GM21786 (cell line): ENCODE measurements around the gene PLEKHG4.

Source experiments
- ATAC-seq: cut with Tn5 transposase; IDR thresholded peaks from one replicate; pipeline ENCODE4 v1.9.1; 2021; ENCODE audit not compliant: unreplicated experiment

Gene PLEKHG4

GRCh38 chr16:67286441-67287235 lies 7.3 kb downstream of the PLEKHG4 start:
- ATAC-seq: no peak

GRCh38 chr16:67287960-67288359 lies 8.6 kb downstream of the PLEKHG4 start:
- ATAC-seq: no peak

- ATAC-seq: no peak
Measured at GRCh38 chr16:67291461-67291860, 12.1 kb downstream of the PLEKHG4 start.

GRCh38 chr16:67294171-67294757 lies 14.9 kb downstream of the PLEKHG4 start:
- no peak for ATAC-seq

- no peak for ATAC-seq
Measured at GRCh38 chr16:67294938-67295361, 15.6 kb downstream of the PLEKHG4 start.

- no peak for ATAC-seq
Measured at GRCh38 chr16:67296420-67296819, 17.1 kb downstream of the PLEKHG4 start.

GRCh38 chr16:67298277-67298676 lies 18.9 kb downstream of the PLEKHG4 start:
- no peak for ATAC-seq

- ATAC-seq: no peak
Measured at GRCh38 chr16:67299269-67299668, 19.9 kb downstream of the PLEKHG4 start.

GRCh38 chr16:67301080-67301782 lies 21.9 kb downstream of the PLEKHG4 start:
- no peak for ATAC-seq

GRCh38 chr16:67302076-67302475 lies 22.7 kb downstream of the PLEKHG4 start:
- ATAC-seq: no peak

GRCh38 chr16:67302970-67303369 lies 23.6 kb downstream of the PLEKHG4 start:
- no peak for ATAC-seq

GRCh38 chr16:67304020-67304419 lies 24.7 kb downstream of the PLEKHG4 start:
- no peak for ATAC-seq

- ATAC-seq: no peak
Measured at GRCh38 chr16:67305216-67306071, 26.1 kb downstream of the PLEKHG4 start.

GRCh38 chr16:67310561-67310960 lies 31.2 kb downstream of the PLEKHG4 start:
- ATAC-seq: no peak

- ATAC-seq: peak; percentile 83
Measured at GRCh38 chr16:67311607-67312488, 32.5 kb downstream of the PLEKHG4 start.

- no peak for ATAC-seq
Measured at GRCh38 chr16:67312719-67313118, 33.4 kb downstream of the PLEKHG4 start.

GRCh38 chr16:67317853-67318252 lies 38.5 kb downstream of the PLEKHG4 start:
- no peak for ATAC-seq

GRCh38 chr16:67326115-67326471 lies 46.8 kb downstream of the PLEKHG4 start:
- no peak for ATAC-seq

- ATAC-seq: no peak
Measured at GRCh38 chr16:67326472-67327309, 47.4 kb downstream of the PLEKHG4 start, which contains the start of the genes KCTD19 and LRRC36. TSS of gene KCTD19 (minus strand) at chr16:67326741. CDS start at chr16:67326707, 34 bp downstream. TSS of gene LRRC36 (plus strand) at chr16:67326815. CDS start at chr16:67326863, 48 bp downstream.
